Skeletal muscle cell (primary cell): ENCODE data around the gene SIRT7.
"Not testable (repeated sequence)": the region's sequence is repeated elsewhere in the genome, so short reads cannot be mapped to it uniquely, and the experiment has no call there.

Experiments
- DNase-seq: peaks from one replicate; pipeline ENCODE4 v3.0.0-alpha.2; 2010; ENCODE audit warnings: low read depth
- H3K4me3 ChIP-seq: 2 replicates; pipeline ENCODE4 v1.5.1; 2011; ENCODE audit warnings: low read depth, mild to moderate bottlenecking, control low read depth, low read length, moderate library complexity

Gene SIRT7

GRCh38 chr17:81955756-81956544 lies 38.0 kb upstream of the SIRT7 start:
- H3K4me3 ChIP-seq: no peak overlapping the region
- DNase-seq: no peak

GRCh38 chr17:81955058-81955681 lies 37.2 kb upstream of the SIRT7 start:
- DNase-seq: no peak

GRCh38 chr17:81954131-81955057 lies 36.4 kb upstream of the SIRT7 start:
- H3K4me3 ChIP-seq: no peak overlapping the region
- DNase-seq: no peak

More at GRCh38 chr17:81955058-81955681, 37.2 kb upstream of the SIRT7 start:
- H3K4me3 ChIP-seq: no peak overlapping the region

GRCh38 chr17:81953443-81953842 lies 35.5 kb upstream of the SIRT7 start:
- not testable (repeated sequence) for H3K4me3 ChIP-seq

GRCh38 chr17:81952792-81953228 lies 34.8 kb upstream of the SIRT7 start:
- no peak overlapping the region for H3K4me3 ChIP-seq
- DNase-seq: no peak

More at GRCh38 chr17:81953443-81953842, 35.5 kb upstream of the SIRT7 start:
- not testable (repeated sequence) for DNase-seq

GRCh38 chr17:81951785-81952684 lies 34.1 kb upstream of the SIRT7 start:
- no peak overlapping the region for H3K4me3 ChIP-seq
- no peak for DNase-seq

- no peak for DNase-seq
- no peak overlapping the region for H3K4me3 ChIP-seq
Observed at GRCh38 chr17:81950501-81950900, 32.5 kb upstream of the SIRT7 start.

- H3K4me3 ChIP-seq: no peak overlapping the region
- no peak for DNase-seq
Observed at GRCh38 chr17:81948635-81949378, 30.8 kb upstream of the SIRT7 start.

GRCh38 chr17:81947189-81947588 lies 29.2 kb upstream of the SIRT7 start, which contains the start of gene MYADML2:
Gene MYADML2 (minus strand): TSS chr17:81947233. CDS start chr17:81941741, 5,492 bp downstream.
- H3K4me3 ChIP-seq: no peak within 1 kb of the TSS
- DNase-seq: no peak

- DNase-seq: no peak
- H3K4me3 ChIP-seq: no peak overlapping the region
Observed at GRCh38 chr17:81944858-81945257, 26.9 kb upstream of the SIRT7 start.

- no peak for DNase-seq
- no peak overlapping the region for H3K4me3 ChIP-seq
Observed at GRCh38 chr17:81942167-81942553, 24.2 kb upstream of the SIRT7 start.

- H3K4me3 ChIP-seq: no peak overlapping the region
Observed at GRCh38 chr17:81941484-81942166, 23.6 kb upstream of the SIRT7 start.

GRCh38 chr17:81940538-81941483 lies 22.8 kb upstream of the SIRT7 start:
- DNase-seq: no peak
- no peak overlapping the region for H3K4me3 ChIP-seq

More at GRCh38 chr17:81941484-81942166, 23.6 kb upstream of the SIRT7 start:
- DNase-seq: no peak

- H3K4me3 ChIP-seq: no peak overlapping the region
- DNase-seq: no peak
Observed at GRCh38 chr17:81939881-81940385, 22.0 kb upstream of the SIRT7 start.

GRCh38 chr17:81939218-81939617 lies 21.2 kb upstream of the SIRT7 start:
- no peak for DNase-seq
- no peak overlapping the region for H3K4me3 ChIP-seq

GRCh38 chr17:81935709-81936084 lies 17.7 kb upstream of the SIRT7 start:
- H3K4me3 ChIP-seq: peak overlapping the region; percentile 98
- no peak for DNase-seq
